Activated T-cell treated with anti-CD3 and anti-CD28 coated beads for 48 hours (primary cell): ENCODE data around the gene SULT1B1.

Experiments
- DNase-seq: peaks from one replicate; pipeline ENCODE4 v3.0.0-alpha.2; 2020; ENCODE audit warnings: low read depth

Gene SULT1B1

GRCh38 chr4:69749771-69750170 lies 10.6 kb downstream of the SULT1B1 start:
- DNase-seq, result no peak

GRCh38 chr4:69748173-69748572 lies 12.2 kb downstream of the SULT1B1 start:
- no peak for DNase-seq

- DNase-seq, result no peak
Measured at GRCh38 chr4:69744157-69744478, 16.3 kb downstream of the SULT1B1 start.

GRCh38 chr4:69743476-69744156 lies 16.8 kb downstream of the SULT1B1 start:
- DNase-seq, result no peak

- DNase-seq, result no peak
Measured at GRCh38 chr4:69742596-69742995, 17.8 kb downstream of the SULT1B1 start.

GRCh38 chr4:69738872-69739271 lies 21.5 kb downstream of the SULT1B1 start:
- DNase-seq, result no peak

- DNase-seq, result no peak
Measured at GRCh38 chr4:69735119-69735518, 25.3 kb downstream of the SULT1B1 start.

- no peak for DNase-seq
Measured at GRCh38 chr4:69731847-69732246, 28.6 kb downstream of the SULT1B1 start.

- no peak for DNase-seq
Measured at GRCh38 chr4:69731241-69731640, 29.2 kb downstream of the SULT1B1 start.

GRCh38 chr4:69730002-69730401 lies 30.4 kb downstream of the SULT1B1 start:
- no peak for DNase-seq

- DNase-seq, result no peak
Measured at GRCh38 chr4:69727926-69728325, 32.5 kb downstream of the SULT1B1 start.

- DNase-seq, result no peak
Measured at GRCh38 chr4:69727426-69727825, 33.0 kb downstream of the SULT1B1 start.

- no peak for DNase-seq
Measured at GRCh38 chr4:69726971-69727370, 33.4 kb downstream of the SULT1B1 start.

GRCh38 chr4:69718396-69719271 lies 41.8 kb downstream of the SULT1B1 start:
- no peak for DNase-seq

GRCh38 chr4:69717778-69718177 lies 42.6 kb downstream of the SULT1B1 start:
- no peak for DNase-seq

GRCh38 chr4:69716654-69717053 lies 43.8 kb downstream of the SULT1B1 start:
- DNase-seq, result no peak

GRCh38 chr4:69714086-69714485 lies 46.3 kb downstream of the SULT1B1 start:
- no peak for DNase-seq

GRCh38 chr4:69713593-69713992 lies 46.8 kb downstream of the SULT1B1 start:
- no peak for DNase-seq

GRCh38 chr4:69710580-69710979 lies 49.8 kb downstream of the SULT1B1 start:
- no peak for DNase-seq

GRCh38 chr4:69708211-69708610 lies 52.2 kb downstream of the SULT1B1 start:
- no peak for DNase-seq

GRCh38 chr4:69707807-69708206 lies 52.6 kb downstream of the SULT1B1 start:
- no peak for DNase-seq

GRCh38 chr4:69702201-69702600 lies 58.2 kb downstream of the SULT1B1 start:
- DNase-seq, result no peak

- no peak for DNase-seq
Measured at GRCh38 chr4:69701696-69702095, 58.7 kb downstream of the SULT1B1 start.
